OCI-LY7 (cell line): ENCODE results near the gene GNG14. TPM values are rescaled to one million over a fixed set of nuclear protein-coding genes. Genes with fewer than 3 reads are reported as not detected.
"Not testable (repeated sequence)": the region's sequence is repeated elsewhere in the genome, so short reads cannot be mapped to it uniquely, and the experiment has no call there.

Experiments used
- BruUV-seq: library from RNA; stranded (reverse); fragments of 400-500 nt; replicated peaks from 2 replicates; lab custom pipeline; 2021; lab: Mats Ljungman, UMichigan
- CTCF ChIA-PET: fragments of 300-600 bp; sonication (Branson Sonifier 250); formaldehyde crosslinking; loops from one replicate; lab custom pipeline; 2022; ENCODE audit warnings: antibody characterized with exemption; ENCODE audit not compliant: unreplicated experiment; lab: Charles Lee
- POLR2A ChIA-PET: fragments of 300-600 bp; sonication (Branson Sonifier 250); formaldehyde crosslinking; loops from one replicate; lab custom pipeline; 2022; ENCODE audit warnings: antibody characterized with exemption; lab: Charles Lee
- DNase-seq: peaks from one replicate; pipeline ENCODE4 v3.0.0-alpha.2; 2015; ENCODE audit warnings: low spot score
- H2AFZ ChIP-seq: fragments of 200-600 bp; sonication (generic), shearing (Covaris generic); 2 replicates; pipeline ENCODE4 v1.6.1; 2014; ENCODE audit warnings: mild to moderate bottlenecking, antibody characterized with exemption, low read length, moderate library complexity
- H3K27ac ChIP-seq: fragments of 200-600 bp; sonication (generic); 2 replicates; pipeline ENCODE4 v1.5.1; 2014; ENCODE audit warnings: mixed run types, low read depth, mild to moderate bottlenecking, moderate library complexity, low read length, inconsistent platforms; ENCODE audit not compliant: poor library complexity, severe bottlenecking
- H3K36me3 ChIP-seq: fragments of 200-600 bp; sonication (generic); 2 replicates; pipeline ENCODE4 v1.6.1; 2014; ENCODE audit warnings: mild to moderate bottlenecking, antibody characterized with exemption, low read length, moderate library complexity, mixed read lengths; ENCODE audit not compliant: insufficient read depth
- H3K4me1 ChIP-seq: fragments of 200-600 bp; sonication (generic); 2 replicates; pipeline ENCODE4 v1.5.1; 2014; ENCODE audit warnings: mild to moderate bottlenecking, low read length; ENCODE audit not compliant: insufficient read depth, poor library complexity, severe bottlenecking
- H3K4me2 ChIP-seq: fragments of 200-600 bp; sonication (generic); 2 replicates; pipeline ENCODE4 v1.6.1; 2014; ENCODE audit warnings: mild to moderate bottlenecking, low read length
- H3K4me3 ChIP-seq: fragments of 200-600 bp; sonication (generic); 2 replicates; pipeline ENCODE4 v1.5.1; 2014; ENCODE audit warnings: mild to moderate bottlenecking, low read depth, low read length; ENCODE audit not compliant: poor library complexity, severe bottlenecking
- H3K79me2 ChIP-seq: fragments of 200-600 bp; sonication (generic); 2 replicates; pipeline ENCODE4 v1.6.1; 2016; ENCODE audit warnings: low read depth, mild to moderate bottlenecking, low read length, moderate library complexity, mixed read lengths; ENCODE audit not compliant: insufficient read depth
- H3K9me2 ChIP-seq: fragments of 200-600 bp; sonication (generic); 2 replicates; pipeline ENCODE4 v1.6.1; 2016; ENCODE audit warnings: mild to moderate bottlenecking, low read length, mixed read lengths; ENCODE audit not compliant: insufficient read depth
- H3K9me3 ChIP-seq: fragments of 200-600 bp; sonication (generic); 2 replicates; pipeline ENCODE4 v1.6.1; 2014; ENCODE audit warnings: mild to moderate bottlenecking, mixed run types, low read length, mixed read lengths
- H4K20me1 ChIP-seq: fragments of 200-600 bp; sonication (generic); 2 replicates; pipeline ENCODE4 v1.6.1; 2014; ENCODE audit warnings: mild to moderate bottlenecking, antibody characterized with exemption, low read length, moderate library complexity, mixed read lengths; ENCODE audit not compliant: insufficient read depth
- CTCF ChIP-seq: fragments of 200-600 bp; sonication (generic); conservative IDR thresholded peaks from 2 replicates; pipeline ENCODE4 v1.5.1; 2014; ENCODE audit warnings: mild to moderate bottlenecking, antibody characterized with exemption, low read length, moderate library complexity, mixed read lengths
- EZH2phosphoT487 ChIP-seq: fragments of 200-600 bp; sonication (generic); IDR thresholded peaks from 2 replicates; pipeline ENCODE4 v1.6.1; 2018; ENCODE audit warnings: low read depth, borderline replicate concordance, mild to moderate bottlenecking, mixed run types, antibody characterized with exemption, low read length, moderate library complexity, mixed read lengths
- intact Hi-C: fragments of 100-400 bp; cut with micrococcal nuclease; formaldehyde crosslinking; loops from one replicate; pipeline ENCODE4 v1.10.0; 2022; ENCODE audit not compliant: unreplicated experiment
- total RNA-seq, 2 experiments: library from RNA; depleted of rRNA in 1 of 2; stranded (reverse); fragments of >200 nt in 1 of 2; shearing (Covaris generic) in 1 of 2; gene quantifications; 2 replicates each; pipeline ENCODE4 v1.2.3, GENCODE V29; 2014 to 2022

Gene GNG14
- total RNA-seq, 2 experiments from 2014 or later: 0.93 TPM; not detected in 1

- POLR2A ChIA-PET: interaction anchor here (0.6 kb wide), 3 partner anchors 23 to 119 kb away, joined by 3 to 4 read pairs (median 3); no protein-coding TSS in a partner anchor
- H2AFZ ChIP-seq: peak overlapping the region; percentile 2; the same call in 1 of the 2 replicates
- BruUV-seq: no TSS peak
- no peak overlapping the region for H3K27ac ChIP-seq
- H3K9me3 ChIP-seq: no peaks in the 10 kb centered on the region
- H3K4me3 ChIP-seq: no peak overlapping the region
- no peaks in the 10 kb centered on the region for H3K36me3 ChIP-seq
- CTCF ChIA-PET: interaction anchor here (1.0 kb wide), 1 partner anchor 66 kb away, joined by 4 read pairs; no protein-coding TSS in a partner anchor
- intact Hi-C loops: loop anchor here (1.0 to 2.0 kb wide), 2 partner anchors 32 to 75 kb away; no protein-coding TSS in a partner anchor
- H3K4me1 ChIP-seq: peaks cover 6% of the 10 kb centered on the region
- H3K4me2 ChIP-seq: peak overlapping the region; percentile 43; the same call in 1 of the 2 replicates
- peak; percentile 83 for DNase-seq
- no peaks in the 10 kb centered on the region for H3K9me2 ChIP-seq
- no peaks in the 10 kb centered on the region for H3K79me2 ChIP-seq
- no peaks in the 10 kb centered on the region for H4K20me1 ChIP-seq
- TF ChIP-seq EZH2phosphoT487: no peak
- peak; percentile 86 for TF ChIP-seq CTCF
Observed at GRCh38 chr19:12639901-12640613, 47.7 kb upstream of the GNG14 start.

GRCh38 chr19:12641456-12641855 lies 46.3 kb upstream of the GNG14 start:
- POLR2A ChIA-PET: no interaction called here
- CTCF ChIA-PET: no interaction called here
- no peaks in the 10 kb centered on the region for H4K20me1 ChIP-seq
- no peaks in the 10 kb centered on the region for H3K9me3 ChIP-seq
- BruUV-seq: no TSS peak
- no peaks in the 10 kb centered on the region for H3K36me3 ChIP-seq
- peaks cover 6% of the 10 kb centered on the region for H3K4me1 ChIP-seq
- H3K9me2 ChIP-seq: no peaks in the 10 kb centered on the region
- H3K4me3 ChIP-seq: no peak overlapping the region
- no peak for DNase-seq
- H3K4me2 ChIP-seq: no peak overlapping the region
- intact Hi-C loops: loop anchor here (2.0 kb wide), 1 partner anchor 77 kb away; no protein-coding TSS in a partner anchor
- no peak for TF ChIP-seq EZH2phosphoT487
- no peak for TF ChIP-seq CTCF
- no peak overlapping the region for H3K27ac ChIP-seq
- no peaks in the 10 kb centered on the region for H3K79me2 ChIP-seq
- no peak overlapping the region for H2AFZ ChIP-seq

- H3K27ac ChIP-seq: no peak overlapping the region
- H3K36me3 ChIP-seq: no peaks in the 10 kb centered on the region
- ChIA-PET CTCF (no interaction called here), POLR2A (no interaction called here)
- no peak overlapping the region for H3K4me3 ChIP-seq
- no peaks in the 10 kb centered on the region for H4K20me1 ChIP-seq
- no peaks in the 10 kb centered on the region for H3K9me3 ChIP-seq
- intact Hi-C loops: no loop called here
- TF ChIP-seq EZH2phosphoT487: no peak
- H3K4me1 ChIP-seq: peaks cover 6% of the 10 kb centered on the region
- no peak for DNase-seq
- BruUV-seq: no TSS peak
- H2AFZ ChIP-seq: no peak overlapping the region
- H3K9me2 ChIP-seq: no peaks in the 10 kb centered on the region
- no peak overlapping the region for H3K4me2 ChIP-seq
- H3K79me2 ChIP-seq: no peaks in the 10 kb centered on the region
Observed at GRCh38 chr19:12642506-12642905, 45.3 kb upstream of the GNG14 start.

GRCh38 chr19:12643716-12644115 lies 44.1 kb upstream of the GNG14 start:
- H3K4me1 ChIP-seq, BruUV-seq, DNase-seq, CTCF ChIA-PET, H3K36me3 ChIP-seq, H3K4me2 ChIP-seq, POLR2A ChIA-PET, H3K9me3 ChIP-seq, H3K4me3 ChIP-seq, H4K20me1 ChIP-seq, H3K27ac ChIP-seq, H3K9me2 ChIP-seq, intact Hi-C loops, H3K79me2 ChIP-seq, H2AFZ ChIP-seq: not testable (repeated sequence)
